GM06990 (cell line): Measurements from ENCODE around the gene TRIM29.

Source experiments
- DNase-seq: peaks from one replicate; pipeline ENCODE4 v3.0.0-alpha.2; 2011; ENCODE audit not compliant: insufficient read length; ENCODE audit errors: extremely low read depth
- H3K27me3 ChIP-seq: replicated peaks from 2 replicates; pipeline ENCODE4 v1.6.0; 2011; ENCODE audit warnings: low read length; ENCODE audit not compliant: control insufficient read depth, insufficient read depth
- H3K36me3 ChIP-seq: 2 replicates; pipeline ENCODE4 v1.5.1; 2011; ENCODE audit warnings: low read length; ENCODE audit not compliant: control insufficient read depth, insufficient read depth
- H3K4me3 ChIP-seq: replicated peaks from 2 replicates; pipeline ENCODE4 v1.5.1; 2011; ENCODE audit warnings: low read depth, mild to moderate bottlenecking, control low read depth, low read length
- CTCF ChIP-seq: IDR thresholded peaks from 2 replicates; pipeline ENCODE4 v1.5.1; 2011; ENCODE audit warnings: low read length, control low read depth, mild to moderate bottlenecking, inconsistent platforms; ENCODE audit not compliant: insufficient read depth, poor library complexity, severe bottlenecking

The TRIM29 gene

GRCh38 chr11:120168960-120169681, 31.2 kb upstream of the TRIM29 start:
- no peaks in the 10 kb centered on the region for H3K36me3 ChIP-seq
- no peak for TF ChIP-seq CTCF
- no peak overlapping the region for H3K4me3 ChIP-seq
- DNase-seq, result peak; percentile 48
- H3K27me3 ChIP-seq, result no peaks in the 10 kb centered on the region; the same call in 1 of the 2 replicates

- no peaks in the 10 kb centered on the region; the same call in none of the 2 replicates for H3K27me3 ChIP-seq
- H3K4me3 ChIP-seq, result no peak overlapping the region
- no peak for DNase-seq
- H3K36me3 ChIP-seq, result no peaks in the 10 kb centered on the region
- TF ChIP-seq CTCF, result no peak
Observed at GRCh38 chr11:120168108-120168959, 30.4 kb upstream of the TRIM29 start.

GRCh38 chr11:120167659-120168058, 29.7 kb upstream of the TRIM29 start:
- no peak overlapping the region for H3K4me3 ChIP-seq
- TF ChIP-seq CTCF, result no peak
- H3K27me3 ChIP-seq, result no peaks in the 10 kb centered on the region; the same call in 1 of the 2 replicates

GRCh38 chr11:120160436-120160835, 22.5 kb upstream of the TRIM29 start:
- Histone ChIP-seq H3K36me3 (no peaks in the 10 kb centered on the region), H3K27me3 (no peaks in the 10 kb centered on the region; the same call in none of the 2 replicates), H3K4me3 (no peak overlapping the region)
- no peak for DNase-seq
- no peak for TF ChIP-seq CTCF

More at GRCh38 chr11:120167659-120168058, 29.7 kb upstream of the TRIM29 start:
- DNase-seq, result no peak
- H3K36me3 ChIP-seq, result no peaks in the 10 kb centered on the region

- TF ChIP-seq CTCF, result no peak
- no peak for DNase-seq
- Histone ChIP-seq H3K4me3 (no peak overlapping the region), H3K36me3 (no peaks in the 10 kb centered on the region), H3K27me3 (no peaks in the 10 kb centered on the region; the same call in none of the 2 replicates)
Observed at GRCh38 chr11:120153221-120153620, 15.3 kb upstream of the TRIM29 start.
